Right lobe of liver (tissue), 6 donors: Measurements from ENCODE around the gene SKIC2. TPM values are rescaled to one million over a fixed set of nuclear protein-coding genes. Genes with fewer than 3 reads are reported as not detected.

Experiments
- ATAC-seq, 4 donors: fragments of 200-7000 bp; cut with Tn5 transposase; one replicate each; pipeline ENCODE4 v1.9.1; 2020; ENCODE audit warnings: mild to moderate bottlenecking in 4 of 4, moderate library complexity in 4 of 4
- DNase-seq, 3 donors: peaks; one replicate each; pipeline ENCODE4 v3.0.0-alpha.2; 2020
- H3K27ac ChIP-seq, 3 donors: fragments of 200-600 bp; one replicate each; pipeline ENCODE4 v1.8.0; 2022
- H3K27me3 ChIP-seq, 2 donors: fragments of 200-600 bp; one replicate each; pipeline ENCODE4 v1.8.0; 2022
- H3K36me3 ChIP-seq, 4 donors: fragments of 200-600 bp; sonication (generic) in 1 of 4; one replicate each; pipeline versions ENCODE4 v1.5.1 to v1.8.0; 2017 to 2022; ENCODE audit warnings: control low read depth in 1 of 4
- H3K4me1 ChIP-seq, 4 donors: fragments of 200-600 bp; sonication (generic) in 1 of 4; one replicate each; pipeline versions ENCODE4 v1.5.1 to v1.8.0; 2017 to 2022; ENCODE audit warnings: control low read depth in 1 of 4
- H3K4me3 ChIP-seq, 3 donors: fragments of 200-600 bp; one replicate each; pipeline ENCODE4 v1.8.0; 2022
- H3K9me3 ChIP-seq, 4 donors: fragments of 200-600 bp; sonication (generic) in 1 of 4; one replicate each; pipeline versions ENCODE4 v1.5.1 to v1.8.0; 2017 to 2022; ENCODE audit warnings: control low read depth in 1 of 4
- CTCF ChIP-seq, 4 donors: fragments of 200-600 bp in 3 of 4; fragments of 450-650 bp in 1 of 4; IDR thresholded peaks; one replicate each; pipeline versions ENCODE4 v1.5.1 to v1.8.0; 2016 to 2022; ENCODE audit warnings: antibody characterized with exemption in 4 of 4, mild to moderate bottlenecking in 2 of 4
- POLR2A ChIP-seq: fragments of 450-650 bp; IDR thresholded peaks from one replicate; pipeline ENCODE4 v1.6.1; 2017; ENCODE audit warnings: antibody characterized with exemption, mild to moderate bottlenecking
- WGBS: methylation state at CpG from one replicate; pipeline ENCODE4 v1.1.6; 2018; ENCODE audit warnings: low coverage, low lambda C conversion rate; ENCODE audit not compliant: insufficient coverage; ENCODE audit errors: missing lambda C conversion rate; 5-methylcytosine and 5-hydroxymethylcytosine counted together
- intact Hi-C, 2 donors: fragments of 100-400 bp; cut with DNase I; formaldehyde crosslinking; loops; one replicate each; pipeline versions ENCODE4 v1.11.2 to v1.14.1; 2022
- total RNA-seq, 6 experiments: library from RNA; depleted of rRNA in 2 of 6; stranded (reverse); fragments of >200 nt in 2 of 6; fragmentation: NEBNext Ultra II Directional in 3 of 6; extraction: Animal tissue kit (Norgen Biotek cat#: 25700) in 3 of 6; gene quantifications; one replicate each; pipeline versions ENCODE4 v1.1.0 to v1.2.4, GENCODE V29; 2016 to 2023
- donor health status: DM: no; HTN: yes; CAD: no.
- donor health status: DM: no; HTN: no; CAD: no.
- donor health status: DM: no; HTN: no; CAD: no.
- donor health status: DM: no; HTN: yes; CAD: no.
- donor health status: DM: no; HTN: yes; CAD: no.

Gene SKIC2
- total RNA-seq, 6 experiments from 2014 or later, result 26.3 to 73.1 (median 47.1) TPM

- WGBS, result 96% methylated on average over 3 of the region's 3 CpGs
- intact Hi-C loops, result loop anchor here in 1 of 2 donors (10.0 kb wide), 1 partner anchor 52 kb away; the partner anchor contains the start of gene ZBTB12
- H3K9me3 ChIP-seq, result no peaks in the 10 kb centered on the region
These were observed 2.2 kb upstream of the SKIC2 start for GRCh38 chr6:31956796-31957195.

GRCh38 chr6:31958412-31958740 is 599 bp upstream of the SKIC2 start:
- intact Hi-C loops, result loop anchor here in 1 of 2 donors (10.0 kb wide), 1 partner anchor 54 kb away; the partner anchor contains the start of gene ZBTB12
- Histone ChIP-seq H3K27me3 (no peaks in the 10 kb centered on the region), H3K27ac (peak overlapping the region; percentile 59 to 81 (median 65)), H3K4me1 (peaks cover 0 to 19% (median 7%) of the 10 kb centered on the region in 4 donors), H3K4me3 (peak overlapping the region; percentile 86 to 91 (median 87)), H3K36me3 (peaks cover 0 to 62% (median 25%) of the 10 kb centered on the region in 4 donors), H3K9me3 (no peaks in the 10 kb centered on the region)
- DNase-seq, result no peak
- 13% methylated on average over 8 of the region's 11 CpGs for WGBS
- TF ChIP-seq POLR2A, result no peak
- peak; percentile 3 to 24 (median 4) for ATAC-seq

More at GRCh38 chr6:31956796-31957195, 2.2 kb upstream of the SKIC2 start:
- H3K27me3 ChIP-seq, result no peaks in the 10 kb centered on the region
- no peak for ATAC-seq
- peaks cover 0 to 19% (median 7%) of the 10 kb centered on the region in 4 donors for H3K4me1 ChIP-seq
- H3K36me3 ChIP-seq, result peaks cover 0 to 63% (median 17%) of the 10 kb centered on the region in 4 donors
- no peak overlapping the region for H3K27ac ChIP-seq
- no peak overlapping the region for H3K4me3 ChIP-seq
- DNase-seq, result no peak
- TF ChIP-seq POLR2A, result no peak
- no peak for TF ChIP-seq CTCF (IDR thresholded peaks at IDR 0.05)

GRCh38 chr6:31961616-31962015 is 2.6 kb downstream of the SKIC2 start:
- Histone ChIP-seq H3K27ac (no peak overlapping the region), H3K4me1 (peaks cover 0 to 34% (median 15%) of the 10 kb centered on the region in 4 donors), H3K4me3 (no peak overlapping the region), H3K9me3 (no peaks in the 10 kb centered on the region), H3K27me3 (no peaks in the 10 kb centered on the region), H3K36me3 (peaks cover 13 to 58% (median 33%) of the 10 kb centered on the region in 4 donors)
- no peak for DNase-seq
- WGBS, result 93% methylated on average over 11 of the region's 12 CpGs
- ATAC-seq, result no peak
- no peak for TF ChIP-seq POLR2A
- no peak for TF ChIP-seq CTCF (IDR thresholded peaks at IDR 0.05)
- intact Hi-C loops, result no loop called here

GRCh38 chr6:31963921-31964320 is 4.9 kb downstream of the SKIC2 start:
- intact Hi-C loops, result no loop called here
- ATAC-seq (no peak), DNase-seq (no peak)
- Histone ChIP-seq H3K36me3 (peaks cover 15 to 75% (median 42%) of the 10 kb centered on the region in 4 donors), H3K4me3 (no peak overlapping the region), H3K9me3 (no peaks in the 10 kb centered on the region), H3K4me1 (peaks cover 0 to 21% (median 10%) of the 10 kb centered on the region in 4 donors), H3K27ac (no peak overlapping the region), H3K27me3 (no peaks in the 10 kb centered on the region)
- TF ChIP-seq CTCF (IDR thresholded peaks at IDR 0.05), result no peak
- 93% methylated on average over 12 of the region's 19 CpGs for WGBS

- DNase-seq (peak; percentile 47 to 75 (median 73)), ATAC-seq (peak; percentile 63 to 92 (median 86))
- 54% methylated on average over 9 of the region's 13 CpGs for WGBS
- H3K4me3 ChIP-seq, result no peak overlapping the region
- TF ChIP-seq CTCF (IDR thresholded peaks at IDR 0.05) (peak in 2 of 4 donors; percentile 26 to 28), POLR2A (no peak)
- H3K36me3 ChIP-seq, result peaks cover 15 to 80% (median 39%) of the 10 kb centered on the region in 4 donors
- peak overlapping the region in 2 of 3 donors; percentile 25 to 31 for H3K27ac ChIP-seq
- peaks cover 0 to 17% (median 8%) of the 10 kb centered on the region in 4 donors for H3K4me1 ChIP-seq
- intact Hi-C loops, result no loop called here
- H3K27me3 ChIP-seq, result no peaks in the 10 kb centered on the region
- H3K9me3 ChIP-seq, result no peaks in the 10 kb centered on the region
These were observed 6.7 kb downstream of the SKIC2 start for GRCh38 chr6:31965700-31966099.
